Loucy (cell line): ENCODE measurements around the gene ZCCHC3.

Source experiments
- H2AFZ ChIP-seq: fragments of 200-600 bp; sonication (generic); 2 replicates; pipeline ENCODE4 v1.6.0; 2016; ENCODE audit warnings: antibody characterized with exemption, mild to moderate bottlenecking, low read length, moderate library complexity
- H3F3A ChIP-seq: fragments of 200-600 bp; 2 replicates; pipeline ENCODE4 v1.6.0; 2016; ENCODE audit warnings: antibody characterized with exemption, low read depth, mild to moderate bottlenecking
- H3K27me3 ChIP-seq: fragments of 200-600 bp; sonication (generic); 2 replicates; pipeline ENCODE4 v1.6.1; 2014; ENCODE audit warnings: low read length, mild to moderate bottlenecking; ENCODE audit not compliant: insufficient read depth, poor library complexity, severe bottlenecking
- H3K36me3 ChIP-seq: fragments of 200-600 bp; sonication (generic); 2 replicates; pipeline ENCODE4 v1.6.1; 2016; ENCODE audit warnings: low read length; ENCODE audit not compliant: insufficient read depth
- H3K4me1 ChIP-seq: fragments of 200-600 bp; sonication (generic); 2 replicates; pipeline ENCODE4 v1.5.1; 2014; ENCODE audit warnings: low read length, mild to moderate bottlenecking; ENCODE audit not compliant: insufficient read depth, poor library complexity, severe bottlenecking
- H3K4me2 ChIP-seq: fragments of 200-600 bp; sonication (generic); 2 replicates; pipeline ENCODE4 v1.6.0; 2014; ENCODE audit warnings: antibody characterized with exemption, low read length, low read depth, mild to moderate bottlenecking; ENCODE audit not compliant: poor library complexity, severe bottlenecking
- H3K4me3 ChIP-seq: fragments of 200-600 bp; sonication (generic); 2 replicates; pipeline ENCODE4 v1.5.1; 2014; ENCODE audit warnings: low read length, mild to moderate bottlenecking, mixed read lengths; ENCODE audit not compliant: poor library complexity, severe bottlenecking
- H3K79me2 ChIP-seq: fragments of 200-600 bp; sonication (generic); 2 replicates; pipeline ENCODE4 v1.6.1; 2014; ENCODE audit warnings: low read length; ENCODE audit not compliant: insufficient read depth
- H3K9ac ChIP-seq: fragments of 200-600 bp; sonication (generic); 2 replicates; pipeline ENCODE4 v1.6.0; 2014; ENCODE audit warnings: mild to moderate bottlenecking, low read depth, low read length, moderate library complexity; ENCODE audit not compliant: poor library complexity, severe bottlenecking
- H3K9me2 ChIP-seq: fragments of 200-600 bp; sonication (generic); replicated peaks from 2 replicates; pipeline ENCODE4 v1.6.1; 2016; ENCODE audit warnings: low read depth, low read length, mixed read lengths
- H3K9me3 ChIP-seq: fragments of 200-600 bp; sonication (generic); 2 replicates; pipeline ENCODE4 v1.6.1; 2014; ENCODE audit warnings: mild to moderate bottlenecking, antibody characterized with exemption, low read length, low read depth; ENCODE audit not compliant: insufficient read depth
- H4K20me1 ChIP-seq: fragments of 200-600 bp; sonication (generic); 2 replicates; pipeline ENCODE4 v1.6.0; 2014; ENCODE audit warnings: antibody characterized with exemption, low read length, mild to moderate bottlenecking; ENCODE audit not compliant: insufficient read depth, poor library complexity, severe bottlenecking
- EZH2phosphoT487 ChIP-seq: fragments of 200-600 bp; IDR thresholded peaks from 2 replicates; pipeline ENCODE4 v1.6.1; 2018; ENCODE audit warnings: antibody characterized with exemption, mild to moderate bottlenecking, moderate library complexity, borderline replicate concordance
- TF ChIP-seq, protein P1 (sequence below): fragments of 200-600 bp; sonication (generic); conservative IDR thresholded peaks from 2 replicates; pipeline ENCODE4 v1.5.1; 2014; ENCODE audit warnings: mild to moderate bottlenecking, antibody characterized with exemption, low read length

The ZCCHC3 gene

DNA sequence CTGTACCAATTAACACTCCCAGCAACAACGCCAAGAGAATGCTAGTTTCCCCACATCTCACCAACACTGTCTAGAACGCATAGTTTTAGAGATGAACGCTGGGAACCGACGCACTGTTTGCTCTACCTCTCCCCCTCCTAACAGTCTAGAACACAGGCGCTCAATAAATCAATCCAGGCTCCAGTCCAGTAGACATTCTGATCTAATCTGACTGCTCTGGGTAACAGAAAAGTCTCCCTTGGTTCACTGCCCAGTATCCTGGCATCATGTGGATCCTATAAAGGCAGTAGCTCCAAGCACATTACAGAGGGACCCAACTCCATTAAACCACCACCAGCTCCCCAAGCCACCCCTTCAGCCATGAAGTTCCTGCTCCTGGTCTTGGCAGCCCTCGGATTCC lies 40.0 kb upstream of the ZCCHC3 start, which contains the start of gene DEFB132:
TSS of gene DEFB132 (plus strand) at position 306 of the 400 bp plus-strand sequence. CDS start at position 361, 55 bp downstream.
- no peaks in the 10 kb centered on the region for H3K36me3 ChIP-seq
- peaks cover 27% of the 10 kb centered on the region for H3K4me1 ChIP-seq
- no peak within 1 kb of the TSS for H3K4me3 ChIP-seq
- no peak within 1 kb of the TSS for H3K9ac ChIP-seq
- no peaks in the 10 kb centered on the region for H4K20me1 ChIP-seq
- no peak within 1 kb of the TSS for H3K4me2 ChIP-seq
- no peaks in the 10 kb centered on the region for H3K27me3 ChIP-seq
- H2AFZ ChIP-seq = peak within 1 kb of the TSS; percentile 71; the same call in 1 of the 2 replicates
- H3K79me2 ChIP-seq = no peaks in the 10 kb centered on the region
- TF ChIP-seq, protein P1, sequence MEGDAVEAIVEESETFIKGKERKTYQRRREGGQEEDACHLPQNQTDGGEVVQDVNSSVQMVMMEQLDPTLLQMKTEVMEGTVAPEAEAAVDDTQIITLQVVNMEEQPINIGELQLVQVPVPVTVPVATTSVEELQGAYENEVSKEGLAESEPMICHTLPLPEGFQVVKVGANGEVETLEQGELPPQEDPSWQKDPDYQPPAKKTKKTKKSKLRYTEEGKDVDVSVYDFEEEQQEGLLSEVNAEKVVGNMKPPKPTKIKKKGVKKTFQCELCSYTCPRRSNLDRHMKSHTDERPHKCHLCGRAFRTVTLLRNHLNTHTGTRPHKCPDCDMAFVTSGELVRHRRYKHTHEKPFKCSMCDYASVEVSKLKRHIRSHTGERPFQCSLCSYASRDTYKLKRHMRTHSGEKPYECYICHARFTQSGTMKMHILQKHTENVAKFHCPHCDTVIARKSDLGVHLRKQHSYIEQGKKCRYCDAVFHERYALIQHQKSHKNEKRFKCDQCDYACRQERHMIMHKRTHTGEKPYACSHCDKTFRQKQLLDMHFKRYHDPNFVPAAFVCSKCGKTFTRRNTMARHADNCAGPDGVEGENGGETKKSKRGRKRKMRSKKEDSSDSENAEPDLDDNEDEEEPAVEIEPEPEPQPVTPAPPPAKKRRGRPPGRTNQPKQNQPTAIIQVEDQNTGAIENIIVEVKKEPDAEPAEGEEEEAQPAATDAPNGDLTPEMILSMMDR = no peak
- no peaks in the 10 kb centered on the region for H3K9me2 ChIP-seq
- H3F3A ChIP-seq = no peaks in the 10 kb centered on the region
- H3K9me3 ChIP-seq = no peaks in the 10 kb centered on the region

DNA sequence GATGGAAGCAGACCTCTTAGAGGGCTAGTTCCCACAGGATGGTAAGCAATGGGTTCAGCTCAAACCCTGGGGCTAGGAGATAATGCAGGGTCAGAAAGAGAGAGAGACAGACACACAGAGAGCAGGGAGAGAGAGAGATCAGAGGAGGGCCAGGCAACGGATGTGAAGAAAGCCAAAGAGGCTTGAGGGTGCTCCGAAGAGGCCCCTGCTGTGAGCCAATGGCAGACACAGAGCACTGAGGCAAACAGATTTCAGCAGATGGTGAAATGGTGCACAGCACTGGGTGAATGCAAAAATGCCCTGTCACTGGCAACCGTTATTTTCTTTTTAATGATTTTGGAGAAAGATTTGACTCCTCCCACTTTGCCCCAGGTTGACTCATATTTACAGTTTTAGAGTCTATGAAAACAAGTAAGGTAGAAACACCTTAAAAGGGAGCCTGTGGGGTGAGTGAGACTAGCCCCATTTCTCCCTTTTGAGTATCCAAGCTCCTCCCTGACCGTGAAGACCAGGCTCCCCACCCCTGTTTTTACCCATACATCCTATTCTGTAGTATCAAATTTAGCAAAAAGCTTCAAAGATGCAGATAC lies 39.0 kb upstream of the ZCCHC3 start:
- no peaks in the 10 kb centered on the region for H3K9me3 ChIP-seq
- no peaks in the 10 kb centered on the region for H3K36me3 ChIP-seq
- no peaks in the 10 kb centered on the region for H3K27me3 ChIP-seq
- no peak overlapping the region for H3K9ac ChIP-seq
- H2AFZ ChIP-seq = peak overlapping the region; percentile 71; the same call in 1 of the 2 replicates
- peaks cover 18% of the 10 kb centered on the region for H3K4me1 ChIP-seq
- no peaks in the 10 kb centered on the region for H4K20me1 ChIP-seq
- H3K79me2 ChIP-seq = no peaks in the 10 kb centered on the region
- TF ChIP-seq, protein P1 = no peak
- no peak for TF ChIP-seq EZH2phosphoT487
- H3K4me3 ChIP-seq = no peak overlapping the region
- H3K4me2 ChIP-seq = peak overlapping the region; percentile 6
- H3F3A ChIP-seq = no peaks in the 10 kb centered on the region
- H3K9me2 ChIP-seq = no peaks in the 10 kb centered on the region

DNA sequence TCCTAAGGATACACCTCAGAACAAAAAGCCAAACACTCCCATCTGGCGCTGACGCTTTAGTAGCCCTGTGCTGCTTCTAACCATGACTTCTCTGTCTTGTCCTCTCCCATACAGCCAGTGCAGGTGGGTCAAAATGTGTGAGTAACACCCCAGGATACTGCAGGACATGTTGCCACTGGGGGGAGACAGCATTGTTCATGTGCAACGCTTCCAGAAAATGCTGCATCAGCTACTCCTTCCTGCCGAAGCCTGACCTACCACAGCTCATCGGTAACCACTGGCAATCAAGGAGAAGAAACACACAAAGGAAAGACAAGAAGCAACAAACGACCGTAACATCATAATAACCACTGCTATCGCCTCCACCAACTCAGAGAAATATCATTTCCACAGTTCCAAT lies 38.4 kb upstream of the ZCCHC3 start:
- H3K9me3 ChIP-seq = no peaks in the 10 kb centered on the region
- no peak overlapping the region for H3K9ac ChIP-seq
- H3K27me3 ChIP-seq = no peaks in the 10 kb centered on the region
- no peaks in the 10 kb centered on the region for H4K20me1 ChIP-seq
- H3K36me3 ChIP-seq = no peaks in the 10 kb centered on the region
- no peaks in the 10 kb centered on the region for H3F3A ChIP-seq
- peak overlapping the region; percentile 71 for H2AFZ ChIP-seq
- peaks cover 16% of the 10 kb centered on the region for H3K4me1 ChIP-seq
- H3K4me3 ChIP-seq = no peak overlapping the region
- no peaks in the 10 kb centered on the region for H3K9me2 ChIP-seq
- peak overlapping the region; percentile 6 for H3K4me2 ChIP-seq
- no peaks in the 10 kb centered on the region for H3K79me2 ChIP-seq
- TF ChIP-seq EZH2phosphoT487 = no peak
- TF ChIP-seq, protein P1 = peak; percentile 63
